ENCODE results near the gene PALD1. TPM values are rescaled to one million over a fixed set of nuclear protein-coding genes. Genes with fewer than 3 reads are reported as not detected.

Gene PALD1
- total RNA-seq, result 10 to 100 TPM in 1 of 2 donors, 1 to 10 TPM in 1; 4.9 to 11.7 TPM

DNA sequence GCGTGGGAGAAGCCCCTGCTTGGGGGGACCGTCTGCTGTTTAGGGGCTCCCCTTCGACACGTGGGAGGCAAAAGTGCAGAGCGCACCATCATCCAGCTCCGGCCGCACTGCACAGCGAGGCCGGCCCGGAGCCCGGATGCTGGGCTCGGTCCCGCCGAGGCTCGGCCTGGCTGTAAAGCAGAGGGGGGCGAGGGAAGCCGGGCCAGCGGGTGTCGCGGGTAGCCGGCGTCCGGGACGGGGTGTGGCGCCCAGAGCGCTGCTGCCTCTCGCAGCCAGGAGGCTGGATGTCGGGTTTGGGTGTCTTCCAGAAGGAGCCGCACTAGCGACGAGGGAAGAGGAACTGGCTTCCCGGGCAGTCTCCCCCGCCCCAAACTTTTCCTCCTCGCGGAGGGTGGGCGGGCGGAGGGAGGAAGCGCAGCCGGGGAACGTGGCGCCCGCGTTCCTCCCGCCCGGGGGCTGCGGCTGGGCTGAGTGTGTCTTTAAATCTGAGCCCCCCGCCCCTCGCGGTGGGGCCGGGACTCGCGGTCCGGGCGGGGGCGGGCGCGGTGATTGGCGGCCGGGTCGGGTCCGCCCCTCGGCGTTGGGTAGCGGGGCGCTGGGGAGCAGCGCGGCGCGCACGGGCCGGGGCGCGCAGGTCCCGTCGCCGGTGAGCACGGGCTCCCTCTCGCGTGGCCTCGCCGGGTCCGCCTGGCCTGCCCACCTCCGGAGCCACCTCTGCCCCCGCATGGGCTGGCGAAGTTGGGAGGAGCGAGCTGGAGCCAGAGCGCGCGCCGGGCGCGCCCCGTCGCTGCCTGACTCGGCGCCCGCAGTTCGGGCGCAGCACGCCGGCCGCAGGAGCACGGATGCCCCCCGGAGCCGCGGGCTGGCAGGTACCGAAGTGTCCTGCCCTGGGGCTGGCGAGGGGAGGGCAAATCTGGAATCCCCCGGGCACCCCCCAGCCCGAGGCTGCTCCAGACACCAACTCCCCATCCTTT lies at the start of gene PALD1:
Gene PALD1 (plus strand): TSS at position 577 of the 974 bp plus-strand sequence. CDS start 47,185 bp downstream, outside the sequence.
- Histone ChIP-seq H3K27me3 (no peaks in the 10 kb centered on the region), H3K4me3 (peak within 1 kb of the TSS in 1 of 2 donors; percentile 33), H3K4me1 (peaks cover 42% of the 10 kb centered on the region), H3K9me3 (no peaks in the 10 kb centered on the region), H3K36me3 (replicated peaks in 1 of 2; ENCODE audit: insufficient read depth in 1 of 2, low read depth in 2 of 2) (no peaks in the 10 kb centered on the region), H3K27ac (peak within 1 kb of the TSS; percentile 63 to 86 (median 72))
- 0 to 1% methylated on average over 1 to 101 of the region's 110 CpGs for WGBS, 2 donors
- DNase-seq (peak; percentile 37 to 71 (median 62)), ATAC-seq (peak; percentile 50)
- intact Hi-C loops (cut with DNase I), result loop anchor here (10.0 kb wide), 1 partner anchor 276 kb away; no protein-coding TSS in a partner anchor
- TF ChIP-seq POLR2A (IDR thresholded peaks at IDR 0.05), result peak in 2 of 3 donors; percentile 24 to 57
- TF ChIP-seq, protein P1, sequence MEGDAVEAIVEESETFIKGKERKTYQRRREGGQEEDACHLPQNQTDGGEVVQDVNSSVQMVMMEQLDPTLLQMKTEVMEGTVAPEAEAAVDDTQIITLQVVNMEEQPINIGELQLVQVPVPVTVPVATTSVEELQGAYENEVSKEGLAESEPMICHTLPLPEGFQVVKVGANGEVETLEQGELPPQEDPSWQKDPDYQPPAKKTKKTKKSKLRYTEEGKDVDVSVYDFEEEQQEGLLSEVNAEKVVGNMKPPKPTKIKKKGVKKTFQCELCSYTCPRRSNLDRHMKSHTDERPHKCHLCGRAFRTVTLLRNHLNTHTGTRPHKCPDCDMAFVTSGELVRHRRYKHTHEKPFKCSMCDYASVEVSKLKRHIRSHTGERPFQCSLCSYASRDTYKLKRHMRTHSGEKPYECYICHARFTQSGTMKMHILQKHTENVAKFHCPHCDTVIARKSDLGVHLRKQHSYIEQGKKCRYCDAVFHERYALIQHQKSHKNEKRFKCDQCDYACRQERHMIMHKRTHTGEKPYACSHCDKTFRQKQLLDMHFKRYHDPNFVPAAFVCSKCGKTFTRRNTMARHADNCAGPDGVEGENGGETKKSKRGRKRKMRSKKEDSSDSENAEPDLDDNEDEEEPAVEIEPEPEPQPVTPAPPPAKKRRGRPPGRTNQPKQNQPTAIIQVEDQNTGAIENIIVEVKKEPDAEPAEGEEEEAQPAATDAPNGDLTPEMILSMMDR (IDR thresholded peaks at IDR 0.05), result peak in 4 of 7 experiments; percentile 8 to 51 (median 38)

DNA sequence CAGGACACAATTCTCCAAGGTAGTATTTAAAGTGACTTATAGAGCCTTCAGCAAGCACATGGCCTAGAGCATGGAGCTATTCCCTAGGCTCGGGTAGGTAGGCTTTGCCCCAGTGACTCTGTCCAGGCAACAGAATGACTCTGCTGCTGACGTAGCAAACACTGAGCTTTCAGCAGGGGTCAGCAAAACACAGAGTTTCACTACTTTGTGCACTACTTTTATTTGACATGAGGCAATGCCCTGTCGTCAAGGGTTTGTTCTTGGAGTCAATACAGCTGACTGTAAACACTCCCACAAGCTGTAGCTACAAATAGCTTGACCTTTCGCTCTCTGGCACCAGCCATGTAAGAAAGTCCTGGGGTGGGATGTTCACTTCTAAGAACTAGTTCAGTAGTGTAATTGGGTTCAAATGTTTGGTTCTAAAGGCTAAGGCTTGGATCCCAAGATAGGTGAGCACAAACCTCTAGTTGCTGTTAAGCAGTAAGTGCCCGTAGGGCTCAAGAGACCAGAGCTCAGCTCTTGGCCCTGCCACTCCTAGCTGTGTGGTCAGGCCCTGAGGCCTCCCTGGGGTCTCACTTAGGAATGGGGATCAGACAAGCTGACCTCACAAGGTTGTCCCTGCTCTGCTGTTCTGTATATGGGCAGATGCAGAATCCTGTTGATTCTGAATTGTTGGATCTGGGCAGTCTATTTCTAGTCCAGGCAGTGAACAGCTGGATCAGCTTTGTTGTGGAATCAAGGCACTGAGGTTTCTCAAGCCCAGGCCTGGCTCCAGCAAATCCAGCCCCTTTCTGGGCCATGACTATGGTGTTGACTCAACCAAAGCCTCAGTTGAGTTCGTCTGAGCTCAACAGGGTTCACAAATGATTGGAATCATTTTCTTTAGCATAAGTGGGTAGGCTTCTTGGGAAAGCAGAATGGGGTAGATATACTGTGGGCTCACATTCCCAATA lies 47.8 kb upstream of the PALD1 start:
- no peaks in the 10 kb centered on the region for H3K9me3 ChIP-seq
- intact Hi-C loops (cut with DNase I), result no loop called here
- no peaks in the 10 kb centered on the region for H3K27me3 ChIP-seq
- TF ChIP-seq POLR2A (IDR thresholded peaks at IDR 0.05), result no peak
- TF ChIP-seq, protein P1 (IDR thresholded peaks at IDR 0.05), result peak in 2 of 7 experiments; percentile 22 to 24
- H3K36me3 ChIP-seq (replicated peaks in 1 of 2; ENCODE audit: insufficient read depth in 1 of 2, low read depth in 2 of 2), result peaks cover 0 to 6% of the 10 kb centered on the region in 2 donors
- H3K4me1 ChIP-seq, result peaks cover 30% of the 10 kb centered on the region
- 48 to 54% methylated on average over 5 to 6 of the region's 6 CpGs for WGBS, 2 donors
- peak overlapping the region in 2 of 4 donors; percentile 62 to 65 for H3K27ac ChIP-seq
- H3K4me3 ChIP-seq, result no peak overlapping the region
- ATAC-seq, result peak; percentile 79
- DNase-seq, result peak; percentile 41 to 77 (median 63)

DNA sequence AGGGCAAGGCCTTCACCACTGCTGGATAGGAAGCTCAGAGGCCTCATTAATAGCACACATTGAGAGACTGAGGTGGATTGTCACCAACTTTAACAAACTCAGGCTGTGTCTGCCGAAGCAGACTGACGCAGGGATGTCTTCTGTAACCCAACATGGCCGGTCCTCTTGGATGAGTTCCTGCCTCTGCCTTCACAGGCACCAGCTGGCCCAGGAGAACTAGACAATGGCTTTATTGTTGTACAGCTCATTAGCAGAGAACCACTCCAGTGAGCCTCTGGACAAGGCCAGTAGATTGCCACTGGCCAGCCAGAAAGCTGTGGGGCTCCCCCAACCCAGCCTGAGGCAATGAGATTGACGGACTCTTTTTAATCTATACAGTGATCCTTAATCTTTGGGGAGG lies 46.5 kb upstream of the PALD1 start:
- no peaks in the 10 kb centered on the region for H3K9me3 ChIP-seq
- DNase-seq (peak; percentile 25 to 54 (median 46)), ATAC-seq (peak; percentile 69)
- peak overlapping the region in 3 of 4 donors; percentile 39 to 65 (median 62) for H3K27ac ChIP-seq
- TF ChIP-seq, protein P1 (IDR thresholded peaks at IDR 0.05), result no peak
- TF ChIP-seq POLR2A (IDR thresholded peaks at IDR 0.05), result no peak
- peaks cover 0 to 2% of the 10 kb centered on the region in 2 donors for H3K36me3 ChIP-seq (replicated peaks in 1 of 2; ENCODE audit: insufficient read depth in 1 of 2, low read depth in 2 of 2)
- 64 to 85% methylated on average over 3 to 4 of the region's 4 CpGs for WGBS, 2 donors
- peaks cover 30% of the 10 kb centered on the region for H3K4me1 ChIP-seq
- no peaks in the 10 kb centered on the region for H3K27me3 ChIP-seq
- intact Hi-C loops (cut with DNase I), result no loop called here
- no peak overlapping the region for H3K4me3 ChIP-seq

DNA sequence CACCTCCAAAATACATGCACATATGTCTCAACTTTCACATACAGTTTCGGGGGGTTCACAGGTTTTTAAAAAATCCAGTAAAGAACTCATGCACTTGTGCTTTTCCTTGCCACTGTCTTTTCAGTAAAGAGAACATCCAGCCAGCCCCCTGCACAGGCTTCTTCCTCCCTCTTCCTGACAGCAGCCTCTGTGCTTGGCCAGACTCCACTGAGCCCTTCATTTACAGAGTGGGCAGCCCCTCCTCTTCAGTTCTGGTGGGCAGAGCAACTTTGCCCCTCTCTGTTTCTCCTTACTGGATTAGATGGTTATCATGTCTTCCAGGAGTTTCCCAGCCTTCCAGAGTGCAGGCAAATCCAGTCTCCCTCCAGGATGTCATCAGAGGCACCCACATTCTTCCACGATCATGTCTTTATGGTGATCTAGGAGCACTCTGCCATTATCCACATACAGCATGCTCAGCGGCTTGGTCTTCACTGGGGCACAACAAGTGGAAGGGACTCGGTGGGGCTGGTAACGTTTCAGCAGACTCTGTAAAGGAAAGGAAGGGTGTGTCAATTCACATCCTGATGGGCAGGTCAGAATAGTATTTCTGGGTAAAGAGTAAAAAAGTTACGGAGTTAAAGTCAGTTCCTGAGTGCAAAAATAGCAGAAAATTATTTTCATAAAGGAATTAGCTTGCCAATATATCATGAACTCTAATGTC lies 45.9 kb upstream of the PALD1 start:
- Histone ChIP-seq H3K4me1 (peaks cover 30% of the 10 kb centered on the region), H3K9me3 (no peaks in the 10 kb centered on the region), H3K4me3 (no peak overlapping the region), H3K36me3 (replicated peaks in 1 of 2; ENCODE audit: insufficient read depth in 1 of 2, low read depth in 2 of 2) (peaks cover 0 to 2% of the 10 kb centered on the region in 2 donors), H3K27ac (peak overlapping the region in 1 of 4 donors; percentile 62), H3K27me3 (no peaks in the 10 kb centered on the region)
- TF ChIP-seq, protein P1 (IDR thresholded peaks at IDR 0.05), result no peak
- TF ChIP-seq POLR2A (IDR thresholded peaks at IDR 0.05), result no peak
- intact Hi-C loops (cut with DNase I), result no loop called here
- DNase-seq (no peak), ATAC-seq (no peak)
- 73 to 84% methylated on average over 6 of the region's 6 CpGs for WGBS, 2 donors

Data from body of pancreas (tissue), 4 donors.